ENCODE results near the gene GPC5.

The GPC5 gene

DNA sequence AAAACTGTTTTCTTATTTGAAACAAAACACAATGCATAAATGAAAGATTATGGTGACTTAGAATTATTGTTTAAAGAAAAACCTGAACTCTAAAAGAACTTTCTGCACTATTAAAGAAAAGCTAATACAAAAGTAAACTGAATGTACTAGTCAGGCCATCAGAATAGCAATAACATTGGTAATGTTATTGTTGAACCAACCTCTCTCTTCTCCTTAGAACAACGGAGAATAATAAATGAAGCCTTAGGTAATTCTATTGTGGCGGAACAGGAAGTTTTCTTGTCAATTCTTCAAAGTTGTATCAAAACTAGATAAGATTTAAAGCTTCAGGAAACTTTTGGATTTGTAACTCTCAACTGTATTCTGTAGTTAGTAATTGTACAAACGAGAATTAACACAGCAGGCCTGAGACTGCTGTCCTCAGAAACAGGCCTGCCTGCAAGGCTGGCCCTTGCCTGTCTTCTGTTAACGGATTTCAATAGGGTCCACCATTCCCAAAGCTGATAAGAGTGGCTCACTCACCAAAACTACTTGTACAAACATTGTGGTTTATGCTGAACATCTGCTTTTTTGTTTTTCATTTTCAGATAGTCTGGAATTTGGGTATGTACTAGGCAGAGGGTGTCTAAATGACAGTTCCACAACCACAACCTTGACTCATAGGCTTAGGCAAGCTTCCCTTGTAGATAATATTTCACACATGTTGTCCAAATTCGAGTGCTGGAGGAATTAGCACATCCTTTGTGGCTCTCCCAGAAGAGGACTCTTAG is 825.8 kb downstream of the GPC5 start:
- H3K36me3 ChIP-seq (ENCODE audit: control insufficient read depth, insufficient read depth, low read length) = no peaks in the 10 kb centered on the region
- no CpG with 5 or more reads among the region's 5 CpGs for WGBS (ENCODE audit: extremely low coverage, insufficient coverage, low lambda C conversion rate)

DNA sequence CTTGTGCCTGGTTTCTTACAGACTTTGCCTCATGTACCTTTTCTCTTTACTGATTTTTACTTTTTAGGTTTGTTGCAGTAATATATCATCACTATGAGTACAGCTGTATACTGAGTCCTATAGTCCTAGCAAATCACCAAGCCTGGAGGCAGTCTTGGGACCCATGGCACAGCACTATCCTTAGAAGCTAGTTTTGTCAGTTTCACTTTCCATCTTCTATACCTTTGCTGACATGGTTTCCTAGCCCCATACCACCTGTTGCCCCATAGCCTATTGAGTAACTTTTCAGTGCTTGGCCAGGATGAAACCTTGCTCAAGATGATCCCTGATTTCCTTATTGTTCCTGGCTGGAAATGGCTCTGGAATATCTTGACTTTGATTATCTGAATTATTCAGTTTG is 826.4 kb downstream of the GPC5 start:
- no peaks in the 10 kb centered on the region for H3K36me3 ChIP-seq (ENCODE audit: control insufficient read depth, insufficient read depth, low read length)

More for the DNA sequence above, 825.8 kb downstream of the GPC5 start:
- no peaks in the 10 kb centered on the region for H3K4me1 ChIP-seq (ENCODE audit: control insufficient read depth, low read depth, low read length)
- no peak overlapping the region for H2AK5ac ChIP-seq (ENCODE audit: low read length)
- no peak overlapping the region for H3K18ac ChIP-seq (ENCODE audit: low read length)
- no peak overlapping the region for H3K23ac ChIP-seq (ENCODE audit: low read length)
- H3K4me2 ChIP-seq (ENCODE audit: low read length) = no peak overlapping the region
- no peak overlapping the region for H2BK120ac ChIP-seq (ENCODE audit: low read depth, low read length)
- H3K79me2 ChIP-seq (ENCODE audit: control insufficient read depth, insufficient read depth, low read length) = no peaks in the 10 kb centered on the region
- H2BK15ac ChIP-seq (replicated peaks; ENCODE audit: low read depth) = no peak overlapping the region
- DNase-seq = no peak
- no peak overlapping the region for H4K8ac ChIP-seq (ENCODE audit: low read depth, low read length)
- H3K27me3 ChIP-seq (ENCODE audit: insufficient read depth, low read length, poor library complexity) = no peaks in the 10 kb centered on the region
- H3K4ac ChIP-seq (ENCODE audit: low read depth, low read length) = no peak overlapping the region
- no peak overlapping the region for H4K5ac ChIP-seq (ENCODE audit: low read length)
- H3K4me3 ChIP-seq (ENCODE audit: low read length) = no peak overlapping the region
- H3K27ac ChIP-seq (ENCODE audit: low read depth, low read length) = no peak overlapping the region
- H2BK5ac ChIP-seq (ENCODE audit: low read length) = no peak overlapping the region
- H3K79me1 ChIP-seq (ENCODE audit: low read length) = no peaks in the 10 kb centered on the region
- H3K9ac ChIP-seq (ENCODE audit: low read length) = no peak overlapping the region
- no peak overlapping the region for H3K56ac ChIP-seq (ENCODE audit: low read length)

GRCh38 chr13:92225861-92226260 is 827.4 kb downstream of the GPC5 start:
- H3K23ac ChIP-seq (ENCODE audit: low read length) = no peak overlapping the region
- peak; percentile 60 for DNase-seq
- no peaks in the 10 kb centered on the region for H3K27me3 ChIP-seq (ENCODE audit: insufficient read depth, low read length, poor library complexity)
- H3K4ac ChIP-seq (ENCODE audit: low read depth, low read length) = no peak overlapping the region
- no peak overlapping the region for H2AK5ac ChIP-seq (ENCODE audit: low read length)
- no peaks in the 10 kb centered on the region for H3K79me2 ChIP-seq (ENCODE audit: control insufficient read depth, insufficient read depth, low read length)
- no peak overlapping the region for H4K5ac ChIP-seq (ENCODE audit: low read length)
- H3K36me3 ChIP-seq (ENCODE audit: control insufficient read depth, insufficient read depth, low read length) = no peaks in the 10 kb centered on the region
- no peak overlapping the region for H2BK120ac ChIP-seq (ENCODE audit: low read depth, low read length)
- H3K4me1 ChIP-seq (ENCODE audit: control insufficient read depth, low read depth, low read length) = no peaks in the 10 kb centered on the region
- no peak overlapping the region for H3K56ac ChIP-seq (ENCODE audit: low read length)
- WGBS (ENCODE audit: extremely low coverage, insufficient coverage, low lambda C conversion rate) = no CpG with 5 or more reads among the region's 2 CpGs
- H3K79me1 ChIP-seq (ENCODE audit: low read length) = no peaks in the 10 kb centered on the region
- H2BK15ac ChIP-seq (replicated peaks; ENCODE audit: low read depth) = no peak overlapping the region
- H3K27ac ChIP-seq (ENCODE audit: low read depth, low read length) = no peak overlapping the region
- H3K18ac ChIP-seq (ENCODE audit: low read length) = no peak overlapping the region
- no peak overlapping the region for H3K4me3 ChIP-seq (ENCODE audit: low read length)
- H4K8ac ChIP-seq (ENCODE audit: low read depth, low read length) = no peak overlapping the region
- no peak overlapping the region for H3K4me2 ChIP-seq (ENCODE audit: low read length)
- no peak overlapping the region for H2BK5ac ChIP-seq (ENCODE audit: low read length)
- H3K9ac ChIP-seq (ENCODE audit: low read length) = no peak overlapping the region

More for the DNA sequence above, 826.4 kb downstream of the GPC5 start:
- Histone ChIP-seq H3K9ac (ENCODE audit: low read length) (no peak overlapping the region), H3K79me1 (ENCODE audit: low read length) (no peaks in the 10 kb centered on the region), H2BK120ac (ENCODE audit: low read depth, low read length) (no peak overlapping the region), H3K4me1 (ENCODE audit: control insufficient read depth, low read depth, low read length) (no peaks in the 10 kb centered on the region), H2BK5ac (ENCODE audit: low read length) (no peak overlapping the region), H3K4me2 (ENCODE audit: low read length) (no peak overlapping the region), H2AK5ac (ENCODE audit: low read length) (no peak overlapping the region), H3K4me3 (ENCODE audit: low read length) (no peak overlapping the region), H3K27ac (ENCODE audit: low read depth, low read length) (no peak overlapping the region), H3K27me3 (ENCODE audit: insufficient read depth, low read length, poor library complexity) (no peaks in the 10 kb centered on the region), H3K79me2 (ENCODE audit: control insufficient read depth, insufficient read depth, low read length) (no peaks in the 10 kb centered on the region), H3K56ac (ENCODE audit: low read length) (no peak overlapping the region), H3K4ac (ENCODE audit: low read depth, low read length) (no peak overlapping the region), H4K5ac (ENCODE audit: low read length) (no peak overlapping the region), H4K8ac (ENCODE audit: low read depth, low read length) (no peak overlapping the region), H2BK15ac (replicated peaks; ENCODE audit: low read depth) (no peak overlapping the region), H3K18ac (ENCODE audit: low read length) (no peak overlapping the region), H3K23ac (ENCODE audit: low read length) (no peak overlapping the region)
- no peak for DNase-seq

- Histone ChIP-seq H2AK5ac (ENCODE audit: low read length) (no peak overlapping the region), H3K18ac (ENCODE audit: low read length) (no peak overlapping the region), H3K27ac (ENCODE audit: low read depth, low read length) (no peak overlapping the region), H4K8ac (ENCODE audit: low read depth, low read length) (no peak overlapping the region), H3K4ac (ENCODE audit: low read depth, low read length) (no peak overlapping the region), H3K9ac (ENCODE audit: low read length) (no peak overlapping the region), H3K23ac (ENCODE audit: low read length) (no peak overlapping the region), H2BK120ac (ENCODE audit: low read depth, low read length) (no peak overlapping the region), H3K56ac (ENCODE audit: low read length) (no peak overlapping the region), H3K27me3 (ENCODE audit: insufficient read depth, low read length, poor library complexity) (no peaks in the 10 kb centered on the region), H4K5ac (ENCODE audit: low read length) (no peak overlapping the region), H3K79me2 (ENCODE audit: control insufficient read depth, insufficient read depth, low read length) (no peaks in the 10 kb centered on the region), H3K4me1 (ENCODE audit: control insufficient read depth, low read depth, low read length) (no peaks in the 10 kb centered on the region), H2BK15ac (replicated peaks; ENCODE audit: low read depth) (no peak overlapping the region), H3K4me3 (ENCODE audit: low read length) (no peak overlapping the region), H3K79me1 (ENCODE audit: low read length) (no peaks in the 10 kb centered on the region), H2BK5ac (ENCODE audit: low read length) (no peak overlapping the region), H3K36me3 (ENCODE audit: control insufficient read depth, insufficient read depth, low read length) (no peaks in the 10 kb centered on the region), H3K4me2 (ENCODE audit: low read length) (no peak overlapping the region)
- no peak for DNase-seq
- WGBS (ENCODE audit: extremely low coverage, insufficient coverage, low lambda C conversion rate) = no CpG with 5 or more reads among the region's 5 CpGs
Measured at GRCh38 chr13:92232871-92233270, 834.5 kb downstream of the GPC5 start.

DNA sequence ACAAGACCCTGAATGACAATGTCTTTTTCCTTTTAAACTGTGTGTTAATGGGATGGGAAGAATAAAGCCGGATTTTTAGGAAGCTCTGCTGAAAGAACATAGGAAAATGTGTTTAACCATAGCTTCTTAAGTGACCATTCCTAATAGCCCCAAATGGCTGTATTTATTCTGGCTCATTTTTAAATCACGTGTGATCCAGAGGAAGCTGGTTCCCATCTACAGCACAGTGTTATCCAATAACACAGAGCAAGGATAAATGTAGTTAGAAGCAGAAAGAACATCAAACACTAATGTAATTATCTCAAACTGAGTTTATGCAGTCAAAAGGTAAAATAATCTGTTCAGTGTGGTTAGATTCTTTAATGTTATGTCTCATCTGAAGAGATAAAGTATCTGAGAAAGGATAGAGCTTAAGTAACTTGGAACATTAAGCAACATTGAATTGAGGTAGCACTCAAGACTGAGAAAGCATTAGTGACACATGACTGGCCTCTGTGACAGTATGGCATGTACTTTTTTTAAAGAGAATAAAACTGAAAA is 853.3 kb downstream of the GPC5 start:
- WGBS (ENCODE audit: extremely low coverage, insufficient coverage, low lambda C conversion rate) = no CpG with 5 or more reads among the region's 2 CpGs
- no peaks in the 10 kb centered on the region for H3K79me1 ChIP-seq (ENCODE audit: low read length)
- H3K56ac ChIP-seq (ENCODE audit: low read length) = no peak overlapping the region
- H3K36me3 ChIP-seq (ENCODE audit: control insufficient read depth, insufficient read depth, low read length) = no peaks in the 10 kb centered on the region
- no peak overlapping the region for H3K9ac ChIP-seq (ENCODE audit: low read length)
- H3K4me1 ChIP-seq (ENCODE audit: control insufficient read depth, low read depth, low read length) = no peaks in the 10 kb centered on the region
- no peak overlapping the region for H2AK5ac ChIP-seq (ENCODE audit: low read length)
- H3K4me3 ChIP-seq (ENCODE audit: low read length) = no peak overlapping the region
- no peak overlapping the region for H3K4me2 ChIP-seq (ENCODE audit: low read length)
- H3K27me3 ChIP-seq (ENCODE audit: insufficient read depth, low read length, poor library complexity) = no peaks in the 10 kb centered on the region
- H3K79me2 ChIP-seq (ENCODE audit: control insufficient read depth, insufficient read depth, low read length) = no peaks in the 10 kb centered on the region
- H3K23ac ChIP-seq (ENCODE audit: low read length) = no peak overlapping the region
- no peak overlapping the region for H3K4ac ChIP-seq (ENCODE audit: low read depth, low read length)
- H2BK5ac ChIP-seq (ENCODE audit: low read length) = no peak overlapping the region
- DNase-seq = no peak
- H2BK15ac ChIP-seq (replicated peaks; ENCODE audit: low read depth) = no peak overlapping the region
- no peak overlapping the region for H3K27ac ChIP-seq (ENCODE audit: low read depth, low read length)
- no peak overlapping the region for H4K8ac ChIP-seq (ENCODE audit: low read depth, low read length)
- H2BK120ac ChIP-seq (ENCODE audit: low read depth, low read length) = no peak overlapping the region
- no peak overlapping the region for H3K18ac ChIP-seq (ENCODE audit: low read length)
- H4K5ac ChIP-seq (ENCODE audit: low read length) = no peak overlapping the region

GRCh38 chr13:92255526-92255925 is 857.1 kb downstream of the GPC5 start:
- no peak overlapping the region for H4K5ac ChIP-seq (ENCODE audit: low read length)
- H3K27me3 ChIP-seq (ENCODE audit: insufficient read depth, low read length, poor library complexity) = no peaks in the 10 kb centered on the region
- H2BK5ac ChIP-seq (ENCODE audit: low read length) = no peak overlapping the region
- no peak overlapping the region for H3K27ac ChIP-seq (ENCODE audit: low read depth, low read length)
- H2BK15ac ChIP-seq (replicated peaks; ENCODE audit: low read depth) = no peak overlapping the region
- no peaks in the 10 kb centered on the region for H3K4me1 ChIP-seq (ENCODE audit: control insufficient read depth, low read depth, low read length)
- DNase-seq = no peak
- H2AK5ac ChIP-seq (ENCODE audit: low read length) = no peak overlapping the region
- H3K9ac ChIP-seq (ENCODE audit: low read length) = no peak overlapping the region
- no peak overlapping the region for H3K56ac ChIP-seq (ENCODE audit: low read length)
- no peaks in the 10 kb centered on the region for H3K36me3 ChIP-seq (ENCODE audit: control insufficient read depth, insufficient read depth, low read length)
- no peak overlapping the region for H3K4me2 ChIP-seq (ENCODE audit: low read length)
- H4K8ac ChIP-seq (ENCODE audit: low read depth, low read length) = no peak overlapping the region
- H3K23ac ChIP-seq (ENCODE audit: low read length) = no peak overlapping the region
- no peaks in the 10 kb centered on the region for H3K79me1 ChIP-seq (ENCODE audit: low read length)
- no peak overlapping the region for H3K4me3 ChIP-seq (ENCODE audit: low read length)
- no peak overlapping the region for H3K4ac ChIP-seq (ENCODE audit: low read depth, low read length)
- H3K79me2 ChIP-seq (ENCODE audit: control insufficient read depth, insufficient read depth, low read length) = no peaks in the 10 kb centered on the region
- H3K18ac ChIP-seq (ENCODE audit: low read length) = no peak overlapping the region
- no peak overlapping the region for H2BK120ac ChIP-seq (ENCODE audit: low read depth, low read length)
